BJ (cell line): ENCODE results near the gene KIAA1328. TPM values are rescaled to one million over a fixed set of nuclear protein-coding genes. Genes with fewer than 3 reads are reported as not detected.

Source experiments
- CTCF ChIA-PET: fragments of 350-600 bp; formaldehyde crosslinking; extraction: SDS; loops from one replicate; lab custom pipeline; 2021; ENCODE audit warnings: antibody characterized with exemption, inconsistent platforms; lab: Yijun Ruan, JAX
- POLR2A ChIA-PET: fragments of 300-600 bp; sonication (Branson Sonifier 250); formaldehyde crosslinking; extraction: SDS; loops from one replicate; lab custom pipeline; 2021; ENCODE audit warnings: antibody characterized with exemption; lab: Charles Lee
- DNase-seq: peaks from one replicate; pipeline ENCODE4 v3.0.0-alpha.2; 2011; ENCODE audit warnings: low read depth
- H3K27me3 ChIP-seq: 2 replicates; pipeline ENCODE4 v1.6.0; 2011; ENCODE audit warnings: low read length; ENCODE audit not compliant: control insufficient read depth, insufficient read depth
- H3K36me3 ChIP-seq: 2 replicates; pipeline ENCODE4 v1.5.1; 2011; ENCODE audit warnings: low read length; ENCODE audit not compliant: control insufficient read depth, insufficient read depth
- H3K4me3 ChIP-seq: 2 replicates; pipeline ENCODE4 v1.5.1; 2011; ENCODE audit warnings: low read depth, mild to moderate bottlenecking, control low read depth, low read length
- polyA plus RNA-seq: library from polyadenylated mRNA; depleted of rRNA; stranded (reverse); fragments of >200 nt; gene quantifications from 2 replicates; pipeline ENCODE4 v1.2.3, GENCODE V29; 2011
- TF ChIP-seq, protein P1 (sequence below): IDR thresholded peaks from 2 replicates; pipeline ENCODE4 v1.5.1; 2011; ENCODE audit warnings: low read depth, mild to moderate bottlenecking, control low read depth, inconsistent platforms, low read length, moderate library complexity; ENCODE audit not compliant: insufficient read depth

The KIAA1328 gene
- polyA plus RNA-seq, 1 experiment, result 2.2 TPM

DNA sequence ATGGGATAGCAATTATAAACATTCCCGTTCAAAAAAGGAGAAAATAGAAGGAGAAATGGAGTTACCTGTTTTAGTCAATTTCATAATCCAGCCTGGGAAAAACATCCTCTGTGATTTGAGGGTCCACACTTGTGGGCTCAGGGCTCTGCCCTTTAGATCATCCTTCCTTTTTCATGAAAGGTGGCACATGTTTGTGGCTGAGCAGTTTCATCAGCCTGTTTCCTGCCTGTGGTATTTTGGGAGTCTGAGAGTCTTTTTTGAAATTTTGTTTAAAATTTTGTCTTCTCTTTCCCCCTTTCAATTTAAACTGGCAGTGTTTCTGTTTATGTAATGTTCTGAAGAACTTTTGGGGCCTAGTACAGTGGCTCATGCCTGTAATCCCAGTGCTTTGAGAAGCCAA lies 84.0 kb downstream of the KIAA1328 start:
- DNase-seq, result no peak
- Histone ChIP-seq H3K27me3 (no peaks in the 10 kb centered on the region), H3K36me3 (no peaks in the 10 kb centered on the region), H3K4me3 (no peak overlapping the region)
- CTCF ChIA-PET, result no interaction called here
- TF ChIP-seq, protein P1, sequence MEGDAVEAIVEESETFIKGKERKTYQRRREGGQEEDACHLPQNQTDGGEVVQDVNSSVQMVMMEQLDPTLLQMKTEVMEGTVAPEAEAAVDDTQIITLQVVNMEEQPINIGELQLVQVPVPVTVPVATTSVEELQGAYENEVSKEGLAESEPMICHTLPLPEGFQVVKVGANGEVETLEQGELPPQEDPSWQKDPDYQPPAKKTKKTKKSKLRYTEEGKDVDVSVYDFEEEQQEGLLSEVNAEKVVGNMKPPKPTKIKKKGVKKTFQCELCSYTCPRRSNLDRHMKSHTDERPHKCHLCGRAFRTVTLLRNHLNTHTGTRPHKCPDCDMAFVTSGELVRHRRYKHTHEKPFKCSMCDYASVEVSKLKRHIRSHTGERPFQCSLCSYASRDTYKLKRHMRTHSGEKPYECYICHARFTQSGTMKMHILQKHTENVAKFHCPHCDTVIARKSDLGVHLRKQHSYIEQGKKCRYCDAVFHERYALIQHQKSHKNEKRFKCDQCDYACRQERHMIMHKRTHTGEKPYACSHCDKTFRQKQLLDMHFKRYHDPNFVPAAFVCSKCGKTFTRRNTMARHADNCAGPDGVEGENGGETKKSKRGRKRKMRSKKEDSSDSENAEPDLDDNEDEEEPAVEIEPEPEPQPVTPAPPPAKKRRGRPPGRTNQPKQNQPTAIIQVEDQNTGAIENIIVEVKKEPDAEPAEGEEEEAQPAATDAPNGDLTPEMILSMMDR, result no peak
- POLR2A ChIA-PET, result no interaction called here

DNA sequence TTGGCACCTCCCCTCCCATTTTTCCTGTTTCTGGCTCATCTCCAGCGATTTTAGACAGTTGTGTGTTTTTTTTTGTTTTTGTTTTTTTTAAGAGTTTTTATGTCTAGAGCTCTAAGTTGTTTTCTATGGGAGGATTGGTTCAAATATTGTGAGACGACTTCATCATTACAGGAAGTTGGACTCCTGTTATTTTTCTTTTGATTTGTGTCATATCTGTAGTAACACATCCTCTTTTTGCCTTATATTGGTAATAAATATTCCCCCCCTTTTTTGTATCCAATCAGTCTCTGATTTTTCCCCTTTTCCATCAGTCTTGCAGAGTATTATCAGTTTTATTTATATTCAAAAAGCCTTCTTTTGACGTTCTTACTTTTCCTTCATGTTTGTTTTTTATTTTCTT lies 89.0 kb downstream of the KIAA1328 start:
- Histone ChIP-seq H3K36me3 (no peaks in the 10 kb centered on the region), H3K4me3 (no peak overlapping the region), H3K27me3 (no peaks in the 10 kb centered on the region)
- TF ChIP-seq, protein P1, result no peak
- CTCF ChIA-PET, result no interaction called here
- POLR2A ChIA-PET, result no interaction called here
- no peak for DNase-seq

DNA sequence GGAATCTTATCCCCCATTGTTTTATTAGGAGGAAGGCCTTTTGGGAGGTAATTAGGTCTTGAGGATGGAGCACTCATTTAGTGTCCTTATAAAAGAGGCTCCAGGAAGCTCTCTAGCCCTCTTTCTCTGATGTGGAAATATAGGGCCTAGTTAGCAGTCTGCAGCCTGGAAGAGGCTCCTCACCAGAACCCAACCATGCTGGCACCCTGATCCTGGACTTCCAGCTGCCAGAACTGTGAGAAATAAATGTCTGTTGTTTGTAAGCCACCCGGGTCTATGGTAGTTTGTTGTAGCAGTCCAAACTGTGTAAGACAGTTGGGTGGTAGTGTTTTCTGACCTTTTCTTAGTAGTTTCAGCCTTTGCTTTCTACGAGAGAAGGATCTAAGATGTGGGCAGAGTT lies 100.7 kb downstream of the KIAA1328 start:
- DNase-seq, result no peak
- Histone ChIP-seq H3K36me3 (no peaks in the 10 kb centered on the region), H3K27me3 (no peaks in the 10 kb centered on the region), H3K4me3 (no peak overlapping the region)
- POLR2A ChIA-PET, result no interaction called here
- TF ChIP-seq, protein P1, result no peak
- CTCF ChIA-PET, result no interaction called here

DNA sequence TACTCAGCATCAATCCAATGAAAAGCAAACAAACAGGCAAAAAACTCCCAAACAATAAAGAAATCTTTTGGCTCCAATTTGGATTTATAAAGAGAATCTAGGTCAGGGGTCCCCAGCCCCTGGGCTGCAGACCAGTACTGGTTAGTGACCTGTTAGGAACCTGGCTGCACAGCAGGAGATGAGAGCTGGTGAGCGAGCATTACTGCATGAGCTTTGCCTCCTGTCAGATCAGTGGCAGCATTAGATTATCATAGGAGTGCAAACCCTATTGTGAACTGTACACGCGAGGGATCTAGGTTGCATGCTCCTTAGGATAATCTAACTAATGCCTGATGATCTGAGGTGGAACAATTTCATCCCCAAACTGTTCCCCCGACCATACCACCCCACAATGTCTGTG lies 102.2 kb downstream of the KIAA1328 start:
- ChIA-PET CTCF (interaction anchor here (1.0 kb wide), 1 partner anchor 10 kb away, joined by 4 read pairs; no protein-coding TSS in a partner anchor), POLR2A (interaction anchor here (0.6 kb wide), 1 partner anchor 138 kb away, joined by 3 read pairs; no protein-coding TSS in a partner anchor)
- TF ChIP-seq, protein P1, result no peak

DNA sequence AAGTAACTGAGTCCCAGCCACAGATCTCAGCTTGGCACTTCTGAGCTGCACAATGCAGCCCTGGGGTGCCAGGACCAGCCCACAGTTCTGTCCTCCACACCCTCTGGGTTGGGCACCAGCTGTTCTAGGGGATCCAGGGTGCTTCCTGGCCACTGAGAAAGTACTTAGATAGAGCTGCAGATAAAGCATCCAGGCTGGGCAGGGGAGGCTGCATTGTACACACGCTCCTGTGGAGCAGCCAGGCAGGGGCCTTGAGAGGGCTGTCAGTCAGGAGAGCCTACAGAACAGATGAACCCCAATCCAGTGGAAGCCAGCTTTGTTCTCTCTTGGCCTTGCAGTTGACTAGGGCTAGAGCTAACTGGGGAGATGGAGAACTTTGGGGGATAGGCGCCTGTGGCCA lies 104.6 kb downstream of the KIAA1328 start:
- Histone ChIP-seq H3K27me3 (no peaks in the 10 kb centered on the region), H3K4me3 (no peak overlapping the region), H3K36me3 (no peaks in the 10 kb centered on the region)
- TF ChIP-seq, protein P1, result no peak
- no peak for DNase-seq
- ChIA-PET CTCF (no interaction called here), POLR2A (no interaction called here)

More for the DNA sequence above, 102.2 kb downstream of the KIAA1328 start:
- Histone ChIP-seq H3K36me3 (no peaks in the 10 kb centered on the region), H3K4me3 (no peak overlapping the region), H3K27me3 (no peaks in the 10 kb centered on the region)
- no peak for DNase-seq
